AG10803 (cell line): ENCODE measurements around the gene EXOC4.

ENCODE experiments used
- DNase-seq: peaks from one replicate; pipeline ENCODE4 v3.0.0; 2010; ENCODE audit warnings: low read depth
- H3K4me3 ChIP-seq: 2 replicates; pipeline ENCODE4 v1.5.1; 2011; ENCODE audit warnings: mild to moderate bottlenecking, low read length, control low read depth
- CTCF ChIP-seq: conservative IDR thresholded peaks from 2 replicates; pipeline ENCODE4 v1.5.1; 2011; ENCODE audit warnings: mild to moderate bottlenecking, low read length, control low read depth, inconsistent platforms

EXOC4 gene

DNA sequence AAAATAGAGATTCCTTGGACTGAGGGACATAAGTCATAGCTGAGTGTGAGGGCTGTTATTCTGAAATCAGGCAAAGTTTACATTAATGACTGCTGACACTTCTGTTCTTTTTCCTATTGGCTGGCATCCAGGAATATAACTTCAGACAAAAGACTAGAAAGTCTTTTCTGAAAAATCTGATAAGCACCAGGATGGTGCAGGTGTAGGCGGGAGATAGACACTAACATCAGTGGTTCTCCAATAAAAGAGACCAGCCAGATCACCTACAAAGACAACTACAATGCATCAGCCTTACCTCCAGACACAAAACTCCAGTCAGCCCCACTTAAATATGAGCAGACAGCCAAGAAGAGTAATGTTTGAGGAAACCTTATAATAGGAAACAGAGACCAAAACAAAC lies 705.9 kb downstream of the EXOC4 start:
- TF ChIP-seq CTCF: no peak
- no peak overlapping the region for H3K4me3 ChIP-seq
- no peak for DNase-seq

DNA sequence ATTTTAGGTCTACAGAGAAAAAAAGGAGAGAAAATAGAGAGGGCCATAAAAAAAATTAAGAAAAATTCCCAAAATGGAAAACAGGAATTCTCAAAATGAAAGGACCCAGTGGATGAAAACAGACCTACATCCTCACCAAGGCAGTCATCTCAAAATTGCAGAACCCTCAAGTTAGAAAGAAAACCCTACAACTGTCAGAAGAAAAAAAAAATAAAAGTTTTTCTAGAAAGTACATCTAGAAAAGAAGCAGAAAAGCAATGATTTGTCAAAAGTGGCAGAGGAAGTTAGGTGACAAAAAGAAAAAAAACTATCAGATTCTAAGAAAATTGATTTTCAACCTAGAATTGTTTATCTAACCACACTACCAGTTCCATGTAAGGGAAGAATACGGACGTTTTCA lies 706.6 kb downstream of the EXOC4 start:
- no peak overlapping the region for H3K4me3 ChIP-seq
- no peak for TF ChIP-seq CTCF
- DNase-seq: no peak

DNA sequence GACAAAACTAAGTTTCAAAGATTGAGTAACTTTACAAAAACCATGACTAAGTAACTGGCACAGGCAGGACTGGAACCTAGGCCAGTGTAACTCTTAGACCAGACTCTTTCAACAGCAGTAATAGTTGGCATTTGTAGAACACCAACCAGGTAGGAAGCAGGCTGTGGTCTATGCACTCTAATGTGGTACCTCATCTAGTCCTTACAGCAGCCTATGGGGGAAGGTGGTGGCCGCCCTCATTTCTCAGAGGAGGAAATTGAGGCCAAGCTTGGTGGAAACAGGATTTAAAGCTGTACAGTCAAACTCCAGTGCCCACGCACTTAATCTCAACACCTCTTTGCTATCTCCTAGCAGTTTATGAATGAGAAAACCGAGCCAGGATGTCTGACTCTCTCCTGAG lies 708.8 kb downstream of the EXOC4 start:
- DNase-seq: no peak
- no peak for TF ChIP-seq CTCF
- no peak overlapping the region for H3K4me3 ChIP-seq

- no peak overlapping the region for H3K4me3 ChIP-seq
- no peak for TF ChIP-seq CTCF
- DNase-seq: no peak
These were observed 709.8 kb downstream of the EXOC4 start for GRCh38 chr7:133962646-133963045.

- no peak for TF ChIP-seq CTCF
- no peak for DNase-seq
- no peak overlapping the region for H3K4me3 ChIP-seq
These were observed 710.8 kb downstream of the EXOC4 start for GRCh38 chr7:133963629-133964028.

GRCh38 chr7:133971625-133972024 lies 718.7 kb downstream of the EXOC4 start:
- no peak for TF ChIP-seq CTCF
- no peak for DNase-seq
- no peak overlapping the region for H3K4me3 ChIP-seq

DNA sequence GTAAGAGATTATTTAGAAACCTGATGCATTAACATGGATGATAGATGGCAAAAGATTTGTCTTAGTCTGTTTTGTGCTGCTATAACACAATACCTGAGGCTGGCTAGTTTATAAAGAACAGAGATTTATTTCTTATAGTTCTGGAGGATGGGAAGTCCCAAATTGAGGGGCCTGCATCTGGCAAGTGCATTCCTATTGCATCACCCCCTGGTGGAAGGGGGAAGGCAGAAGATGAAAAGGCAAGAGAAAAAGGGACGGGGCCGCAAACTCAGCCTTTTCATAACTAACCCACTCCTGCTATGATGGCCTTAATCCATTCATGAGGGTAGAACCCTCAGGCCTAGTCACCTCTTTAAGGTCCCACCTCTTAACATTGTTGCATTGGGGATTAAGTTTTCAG lies 720.8 kb downstream of the EXOC4 start:
- DNase-seq: no peak
- TF ChIP-seq CTCF: no peak
- no peak overlapping the region for H3K4me3 ChIP-seq
